ENCODE measurements around the gene NPEPPS. TPM values are rescaled to one million over a fixed set of nuclear protein-coding genes. Genes with fewer than 3 reads are reported as not detected.

The NPEPPS gene
- polyA plus RNA-seq, 1 of the 3 experiments (the other 2 are of a cell fraction), result 73.2 TPM

DNA sequence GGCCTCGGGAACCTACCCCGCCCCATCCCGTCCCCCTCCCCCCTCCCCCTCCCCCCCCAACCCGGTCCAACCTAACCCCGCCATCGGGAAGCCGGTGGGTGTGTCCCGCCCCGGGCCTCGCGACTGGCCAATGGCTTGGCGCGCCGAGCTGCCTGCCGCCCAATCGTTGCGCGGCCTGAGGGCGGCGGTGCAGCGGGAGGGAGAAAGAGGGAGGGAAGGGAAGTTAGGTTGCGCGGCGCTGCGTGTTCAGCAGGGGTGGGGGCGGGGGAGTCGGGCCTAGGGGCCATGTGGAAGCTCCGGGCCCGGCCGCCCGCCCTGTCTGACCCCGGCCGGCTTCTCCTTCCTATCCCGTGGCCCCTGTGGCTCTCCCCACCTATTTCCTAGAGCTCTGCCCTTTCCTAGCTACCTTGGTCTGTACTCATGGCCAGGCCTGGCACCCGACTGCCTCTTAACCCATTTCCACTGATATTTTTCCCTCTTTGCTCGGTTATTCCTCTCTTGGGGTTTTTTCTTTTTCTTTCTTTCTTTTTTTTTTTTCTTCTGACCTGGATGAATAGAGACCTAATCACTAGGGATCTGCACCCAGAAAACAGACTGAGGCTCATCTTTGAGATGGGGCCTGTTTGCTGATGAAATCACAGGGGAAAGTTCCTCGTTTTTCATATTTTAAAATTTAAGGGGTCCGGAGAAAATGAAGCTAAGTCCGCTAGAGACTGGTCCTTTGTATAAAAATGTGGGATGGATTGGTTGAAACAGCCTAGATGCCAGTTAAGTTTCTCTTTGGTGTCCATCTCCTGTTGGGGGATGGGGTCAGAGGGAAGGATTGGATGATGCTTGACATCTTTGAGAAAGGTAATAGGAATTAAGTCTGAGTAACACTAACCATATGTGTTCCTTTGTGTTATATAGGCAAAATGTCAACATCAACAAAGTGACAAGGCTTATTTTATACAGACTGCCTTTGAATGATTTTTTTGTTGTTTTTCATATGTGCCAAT is 119.9 kb downstream of the NPEPPS start (continued):
- TF ChIP-seq, protein P1, sequence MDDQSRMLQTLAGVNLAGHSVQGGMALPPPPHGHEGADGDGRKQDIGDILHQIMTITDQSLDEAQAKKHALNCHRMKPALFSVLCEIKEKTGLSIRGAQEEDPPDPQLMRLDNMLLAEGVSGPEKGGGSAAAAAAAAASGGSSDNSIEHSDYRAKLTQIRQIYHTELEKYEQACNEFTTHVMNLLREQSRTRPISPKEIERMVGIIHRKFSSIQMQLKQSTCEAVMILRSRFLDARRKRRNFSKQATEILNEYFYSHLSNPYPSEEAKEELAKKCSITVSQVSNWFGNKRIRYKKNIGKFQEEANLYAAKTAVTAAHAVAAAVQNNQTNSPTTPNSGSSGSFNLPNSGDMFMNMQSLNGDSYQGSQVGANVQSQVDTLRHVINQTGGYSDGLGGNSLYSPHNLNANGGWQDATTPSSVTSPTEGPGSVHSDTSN (IDR thresholded peaks at IDR 0.05), result peak; percentile 44; the same call in 1 of the 2 replicates
- TF ChIP-seq TAF1 (IDR thresholded peaks at IDR 0.05; ENCODE audit: borderline replicate concordance, low read depth, low read length), result peak; percentile 45; the same call in 1 of the 2 replicates
- TF ChIP-seq SMC3 (IDR thresholded peaks at IDR 0.05; ENCODE audit: low read depth, low read length), result no peak
- no peak for TF ChIP-seq TCF12 (IDR thresholded peaks at IDR 0.05)
- TF ChIP-seq IRF3 (IDR thresholded peaks at IDR 0.05; ENCODE audit: low read depth, low read length), result peak; percentile 69
- no peak for TF ChIP-seq MEF2A (IDR thresholded peaks at IDR 0.05; ENCODE audit: borderline replicate concordance, low read depth)
- TF ChIP-seq EP300 (IDR thresholded peaks at IDR 0.05; ENCODE audit: borderline replicate concordance in 1 of 2, low read depth in 1 of 2, low read length in 1 of 2), result no peak
- TF ChIP-seq, protein P2, sequence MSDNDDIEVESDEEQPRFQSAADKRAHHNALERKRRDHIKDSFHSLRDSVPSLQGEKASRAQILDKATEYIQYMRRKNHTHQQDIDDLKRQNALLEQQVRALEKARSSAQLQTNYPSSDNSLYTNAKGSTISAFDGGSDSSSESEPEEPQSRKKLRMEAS (IDR thresholded peaks at IDR 0.05; ENCODE audit: low read depth), result peak; percentile 97
- TF ChIP-seq FOXM1 (IDR thresholded peaks at IDR 0.05; ENCODE audit: low read depth), result no peak
- no peak for TF ChIP-seq JUND (IDR thresholded peaks at IDR 0.05)
- no peak for TF ChIP-seq FOXJ3 (CRISPR knock-in tag; IDR thresholded peaks at IDR 0.05)
- no peak for TF ChIP-seq GATA2 (CRISPR knock-in tag; IDR thresholded peaks at IDR 0.05)
- TF ChIP-seq FOSL2 (IDR thresholded peaks at IDR 0.05; ENCODE audit: borderline replicate concordance, low read depth), result no peak

- no peak for TF ChIP-seq TAF1 (IDR thresholded peaks at IDR 0.05; ENCODE audit: borderline replicate concordance, low read depth, low read length)
- peaks cover 49 to 60% of the 10 kb centered on the region in 2 experiments for H3K36me3 ChIP-seq (replicated peaks in 1 of 2; ENCODE audit: control insufficient read depth in 1 of 2, insufficient read depth in 2 of 2, low read length in 1 of 2)
- no peaks in the 10 kb centered on the region for H3K9me2 ChIP-seq
- DNase-seq, result no peak
- H3K27me3 ChIP-seq (ENCODE audit: insufficient read depth), result no peaks in the 10 kb centered on the region
- H2AFZ ChIP-seq (ENCODE audit: low read depth), result no peak overlapping the region
- H3K4me2 ChIP-seq, result peak overlapping the region; percentile 81
- peaks cover 8 to 22% of the 10 kb centered on the region in 2 experiments for H3K4me1 ChIP-seq (ENCODE audit: control insufficient read depth in 1 of 2, insufficient read depth in 2 of 2, low read depth in 1 of 2, low read length in 1 of 2)
- peak overlapping the region in 1 of 2 experiments; percentile 80; a peak in 3 of 4 replicates for H3K4me3 ChIP-seq (ENCODE audit: low read depth in 2 of 2, low read length in 1 of 2)
- H3K9me3 ChIP-seq, result no peaks in the 10 kb centered on the region
- CTCF ChIA-PET, result interaction anchor here (0.7 to 9.4 kb wide), 6 partner anchors 12 to 297 kb away, joined by 3 to 113 read pairs (median 4); no protein-coding TSS in a partner anchor
- peaks cover 74% of the 10 kb centered on the region for H3K79me2 ChIP-seq (ENCODE audit: insufficient read depth)
- H4K20me1 ChIP-seq (ENCODE audit: insufficient read depth), result peaks cover 55% of the 10 kb centered on the region
- POLR2A ChIA-PET, result interaction anchor here (1.6 kb wide), 1 partner anchor 27 kb away, joined by 5 read pairs; no protein-coding TSS in a partner anchor
- H3K9ac ChIP-seq, result peak overlapping the region; percentile 77
- no peak overlapping the region; a peak in 1 of 4 replicates for H3K27ac ChIP-seq (ENCODE audit: low read depth in 2 of 2, low read length in 1 of 2)
- WGBS (ENCODE audit: low lambda C conversion rate), result 34% methylated on average over 2 of the region's 2 CpGs
- H3F3A ChIP-seq (replicated peaks; ENCODE audit: insufficient read depth), result peaks cover 12% of the 10 kb centered on the region
Observed at GRCh38 chr17:47651704-47652103, 120.8 kb downstream of the NPEPPS start.

Measured in SK-N-SH (cell line).